GM04504 (cell line): ENCODE measurements around the gene CEMIP2.

Experiments used
- DNase-seq: peaks from one replicate; pipeline ENCODE4 v3.0.0-alpha.2; 2012; ENCODE audit warnings: low read depth

CEMIP2 gene

GRCh38 chr9:71774920-71775319 is 6.6 kb upstream of the CEMIP2 start:
- DNase-seq = no peak

GRCh38 chr9:71772726-71773125 is 4.4 kb upstream of the CEMIP2 start:
- no peak for DNase-seq

DNA sequence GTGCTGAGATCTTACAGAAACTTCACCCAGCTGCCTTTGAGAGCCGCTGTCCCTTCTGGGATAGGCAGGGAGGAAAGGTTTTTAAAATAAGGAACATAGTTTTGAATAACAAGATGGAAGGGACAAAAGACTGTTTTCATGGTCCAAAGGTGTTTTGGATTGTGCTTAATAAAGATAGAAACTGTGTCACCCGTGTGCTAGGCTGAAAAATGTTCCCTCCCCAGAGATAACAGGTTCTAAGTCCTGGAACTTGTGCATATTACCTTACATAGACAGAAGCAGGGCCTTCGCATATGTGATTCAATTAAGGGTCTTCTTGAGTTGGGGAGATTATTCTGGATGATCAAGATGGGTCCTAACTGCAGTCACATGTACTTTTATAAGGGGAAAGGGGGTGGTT is 1.9 kb upstream of the CEMIP2 start:
- DNase-seq = no peak

- no peak for DNase-seq
Observed at GRCh38 chr9:71769175-71770161, 1.2 kb upstream of the CEMIP2 start.

- no peak for DNase-seq
Observed at GRCh38 chr9:71767776-71768321, 464 bp downstream of the CEMIP2 start.

DNA sequence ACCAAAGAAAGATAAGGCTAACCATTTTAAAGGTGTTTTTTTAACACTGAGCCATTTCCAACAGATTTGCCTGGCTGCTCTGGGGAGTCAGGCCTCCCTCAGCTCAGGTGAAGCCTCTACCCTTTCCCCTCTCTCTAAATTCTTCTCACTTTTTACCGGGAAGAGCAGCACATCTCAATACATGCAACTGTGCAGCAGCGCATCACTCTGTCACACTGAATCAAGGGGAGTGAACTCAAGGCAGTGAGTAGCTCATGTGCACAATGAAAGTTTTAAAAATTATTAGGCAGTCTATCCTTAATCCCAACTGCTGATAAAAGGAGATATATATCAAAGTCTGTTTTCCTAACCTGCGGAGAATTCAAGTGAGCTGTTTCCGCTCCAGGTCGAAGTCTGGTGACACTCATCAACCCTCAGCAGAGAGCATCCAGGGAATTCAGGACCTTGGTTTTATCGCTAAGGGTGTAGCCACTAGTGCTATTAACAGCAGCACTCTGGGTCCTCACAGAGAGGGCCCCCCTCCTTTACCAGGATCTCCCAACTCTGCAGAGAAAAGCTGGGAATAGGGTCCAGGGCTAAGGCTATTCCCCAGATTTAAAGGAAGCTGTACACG is 1.0 kb downstream of the CEMIP2 start:
- no peak for DNase-seq

DNA sequence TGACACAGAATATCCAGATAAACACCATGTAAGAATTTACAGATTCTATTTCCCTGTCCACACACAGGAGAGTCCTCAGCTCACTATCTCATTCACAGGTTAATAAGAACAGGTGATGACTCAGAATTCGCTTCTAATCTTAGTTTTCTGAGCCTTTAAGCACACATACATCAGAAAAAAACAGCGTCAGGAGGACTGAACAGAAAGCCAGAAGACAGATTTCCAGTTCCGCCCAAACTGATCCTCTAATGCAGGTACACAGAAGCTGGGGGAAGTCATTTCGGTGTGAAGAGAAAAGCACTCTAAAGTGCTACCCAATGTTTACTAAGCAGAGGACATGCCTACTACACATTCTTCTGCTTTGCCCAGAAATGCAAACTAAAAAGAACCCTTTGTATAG is 1.6 kb downstream of the CEMIP2 start:
- no peak for DNase-seq

DNA sequence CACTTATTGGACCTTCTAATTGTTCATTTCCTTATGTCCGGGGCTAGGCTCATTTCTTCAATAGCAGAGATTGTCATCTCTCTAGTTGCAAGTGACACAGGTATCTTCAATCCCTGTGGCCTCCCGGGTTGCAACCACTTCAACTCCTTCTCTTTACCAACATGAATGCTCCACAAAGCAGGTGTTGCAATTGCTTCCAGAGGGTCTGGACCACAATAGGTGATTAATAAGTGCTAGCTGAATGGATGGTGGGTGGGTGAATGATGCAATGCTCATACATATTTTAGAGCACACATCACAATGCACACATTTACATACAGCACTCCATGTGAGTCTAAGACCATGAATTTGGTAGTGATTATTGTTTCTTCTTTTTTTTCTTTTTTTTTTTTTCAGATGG is 2.6 kb downstream of the CEMIP2 start:
- no peak for DNase-seq

- DNase-seq = no peak
Observed at GRCh38 chr9:71764891-71765290, 3.4 kb downstream of the CEMIP2 start.

DNA sequence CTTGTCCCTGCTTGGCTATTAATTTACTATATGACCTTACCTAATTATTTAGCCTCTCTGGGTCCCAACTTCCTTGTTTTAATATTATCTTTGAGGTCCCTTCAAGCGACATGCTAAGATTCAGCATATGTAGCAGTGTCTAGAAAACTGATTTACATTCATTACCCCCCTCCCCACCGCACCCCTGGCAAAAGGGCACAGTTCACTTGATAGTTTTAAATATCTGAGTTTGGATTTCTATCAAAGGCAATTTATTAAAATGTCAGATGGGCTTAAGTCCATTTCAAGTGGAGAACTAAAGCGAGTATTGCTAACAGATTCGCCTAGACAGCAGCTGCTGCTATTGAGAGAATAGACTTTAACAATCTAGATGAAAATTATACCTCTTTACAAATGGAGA is 3.9 kb downstream of the CEMIP2 start:
- DNase-seq = no peak

DNA sequence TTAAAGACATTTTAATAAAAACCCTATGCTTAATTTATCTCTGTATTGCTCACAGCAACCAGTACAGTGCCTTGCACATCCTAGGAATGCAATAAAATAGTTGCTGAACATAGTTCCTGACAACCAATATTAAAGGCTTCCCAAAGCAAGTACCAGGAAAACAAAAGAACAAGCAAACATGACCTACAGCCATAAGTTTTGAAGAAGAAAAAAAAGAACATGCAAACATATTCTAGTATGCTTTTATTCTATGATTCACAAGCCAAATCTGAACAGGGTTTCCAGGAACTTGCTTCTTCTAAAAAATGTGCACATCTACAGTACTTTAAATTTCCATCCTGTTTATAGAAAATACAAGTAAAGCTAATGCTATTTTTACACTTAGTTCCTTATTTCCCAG is 4.5 kb downstream of the CEMIP2 start:
- DNase-seq = peak; percentile 32

GRCh38 chr9:71762900-71763653 is 5.2 kb downstream of the CEMIP2 start:
- DNase-seq = peak; percentile 51

GRCh38 chr9:71761938-71762353 is 6.4 kb downstream of the CEMIP2 start:
- DNase-seq = no peak

DNA sequence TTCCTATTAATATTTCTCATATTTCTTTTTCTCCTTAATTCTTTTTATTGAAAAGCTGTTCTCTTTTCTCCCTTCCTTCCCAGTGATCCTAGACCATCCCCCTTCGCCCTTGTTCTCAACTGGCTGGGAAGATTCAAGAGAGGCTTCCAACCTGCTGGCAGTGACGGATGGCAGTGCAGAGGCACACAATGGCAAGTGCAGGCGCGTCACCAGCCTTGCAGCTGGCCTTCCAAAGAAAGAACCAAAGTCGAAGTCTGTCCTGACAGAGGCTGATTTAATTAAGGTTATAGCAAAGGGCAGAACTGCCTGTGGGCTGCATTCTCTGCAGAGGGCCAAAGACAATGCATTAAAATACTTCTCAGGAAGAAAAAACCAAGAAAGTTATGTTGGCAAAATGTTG is 7.4 kb downstream of the CEMIP2 start:
- no peak for DNase-seq

- no peak for DNase-seq
Observed at GRCh38 chr9:71758785-71759184, 9.5 kb downstream of the CEMIP2 start.

DNA sequence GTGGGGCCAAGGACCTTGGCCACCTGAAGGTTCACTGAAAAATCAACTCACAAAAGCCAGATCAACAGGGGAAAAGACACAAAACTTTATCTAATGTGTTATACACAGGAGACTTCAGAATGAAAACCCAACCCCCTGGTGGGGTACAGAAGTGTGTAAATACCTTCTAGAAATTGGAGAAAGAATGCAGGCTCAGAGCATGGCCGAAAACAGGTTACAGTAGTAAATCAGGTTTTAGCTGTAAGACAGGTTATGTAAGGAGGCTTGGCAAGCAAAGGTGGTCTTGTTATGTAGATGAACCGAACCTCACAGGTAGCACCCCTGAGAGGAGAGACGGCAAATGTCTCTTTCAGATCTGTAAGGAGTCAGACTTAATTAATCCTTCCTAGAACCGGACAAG is 10.0 kb downstream of the CEMIP2 start:
- no peak for DNase-seq

DNA sequence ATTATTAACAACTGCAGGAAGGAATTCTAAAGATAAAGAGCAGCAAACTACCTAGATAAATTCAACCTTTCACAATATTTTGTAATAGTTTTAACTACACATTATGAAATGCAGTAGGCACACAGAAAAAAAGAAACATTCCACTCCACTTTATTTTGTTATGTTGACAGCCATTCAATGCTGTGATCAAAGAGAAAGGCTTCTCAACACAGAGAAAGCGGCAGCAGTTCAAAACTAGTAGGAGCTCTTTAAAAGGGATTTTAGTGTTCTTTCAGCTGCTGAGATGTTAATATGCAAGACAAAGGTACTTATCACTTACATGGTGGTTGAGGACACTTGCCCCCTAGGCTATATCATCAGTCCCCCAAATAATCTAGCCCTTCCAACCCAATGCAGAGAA is 11.6 kb downstream of the CEMIP2 start:
- no peak for DNase-seq

GRCh38 chr9:71755869-71756268 is 12.4 kb downstream of the CEMIP2 start:
- DNase-seq = no peak

DNA sequence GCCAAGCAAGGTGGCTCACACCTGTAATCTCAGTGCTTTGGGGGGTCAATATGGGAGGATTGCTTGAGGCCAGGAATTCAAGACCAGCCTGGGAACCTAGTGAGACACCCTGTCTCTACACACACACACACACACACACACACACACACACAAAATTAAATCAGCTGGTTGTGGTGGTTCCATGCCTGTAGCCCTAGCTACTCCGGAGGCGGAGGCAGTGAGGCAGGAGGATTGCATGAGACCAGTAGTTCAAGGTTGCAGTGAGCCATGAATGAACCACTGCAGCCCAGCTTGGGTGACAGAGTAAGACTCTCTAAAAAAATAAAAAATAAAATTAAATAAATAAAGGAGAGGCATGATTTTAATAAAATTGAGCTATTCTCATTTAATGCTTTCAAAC is 13.1 kb downstream of the CEMIP2 start:
- DNase-seq = no peak

- no peak for DNase-seq
Observed at GRCh38 chr9:71754151-71754550, 14.2 kb downstream of the CEMIP2 start.

DNA sequence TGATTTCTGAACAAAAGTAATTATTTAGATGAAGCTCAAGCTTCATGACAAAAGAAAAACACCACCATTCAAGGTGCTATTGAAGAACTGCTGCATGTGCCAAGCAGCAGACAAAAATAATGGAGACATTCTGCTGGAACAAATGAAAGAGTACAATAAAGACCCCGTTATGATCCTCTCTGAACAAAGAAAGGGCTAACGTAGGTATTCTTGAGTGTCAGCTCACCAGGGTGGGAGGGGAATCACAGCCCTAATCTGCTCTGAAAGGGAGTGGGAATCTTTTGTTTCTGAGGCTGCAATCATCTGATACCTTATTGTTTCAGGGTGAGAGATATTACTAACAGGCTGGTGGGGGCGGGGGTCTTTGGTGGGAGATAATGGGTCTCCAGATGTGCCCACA is 15.4 kb downstream of the CEMIP2 start:
- DNase-seq = no peak

- DNase-seq = no peak
Observed at GRCh38 chr9:71752352-71752751, 16.0 kb downstream of the CEMIP2 start.
